Mononuclear cell (primary cell): Measurements from ENCODE around the gene TRIP10. TPM values are rescaled to one million over a fixed set of nuclear protein-coding genes. Genes with fewer than 3 reads are reported as not detected.
"Not testable (repeated sequence)": the region's sequence is repeated elsewhere in the genome, so short reads cannot be mapped to it uniquely, and the experiment has no call there.

Experiments
- H3K27me3 ChIP-seq: 2 replicates; pipeline ENCODE4 v1.6.0; 2011; ENCODE audit warnings: low read length, control low read depth; ENCODE audit not compliant: insufficient read depth
- H3K4me1 ChIP-seq: 2 replicates; pipeline ENCODE4 v1.5.1; 2011; ENCODE audit warnings: mild to moderate bottlenecking, low read length, control low read depth; ENCODE audit not compliant: insufficient read depth
- H3K4me3 ChIP-seq: 2 replicates; pipeline ENCODE4 v1.5.1; 2011; ENCODE audit warnings: mild to moderate bottlenecking, low read length, moderate library complexity
- H3K9me3 ChIP-seq: 2 replicates; pipeline ENCODE4 v1.5.1; 2011; ENCODE audit warnings: low read depth, mild to moderate bottlenecking, control low read depth, low read length
- total RNA-seq: library from RNA; depleted of rRNA; stranded (reverse); fragments of >200 nt; gene quantifications from one replicate; pipeline ENCODE4 v1.2.3, GENCODE V29; 2012

Gene TRIP10
- total RNA-seq, 1 donor = 4.2 TPM

DNA sequence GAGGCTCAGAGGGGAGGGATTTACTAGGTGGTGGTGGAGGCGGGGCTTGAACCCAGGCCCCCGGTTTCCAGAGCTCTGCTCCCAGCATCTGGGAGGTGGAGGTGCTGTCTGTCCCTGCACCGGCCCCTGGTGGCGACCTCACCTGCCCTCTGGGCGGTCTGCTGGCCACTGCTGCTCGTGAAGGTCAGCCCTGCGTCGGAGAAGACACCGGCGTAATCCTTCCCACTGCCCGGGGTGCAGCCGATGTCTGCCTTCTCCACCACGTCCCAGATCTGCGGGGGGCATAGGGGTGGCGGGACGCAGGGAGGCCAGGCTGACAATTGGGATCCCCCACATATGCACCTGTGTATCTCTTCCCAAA is 31.8 kb upstream of the TRIP10 start:
- Histone ChIP-seq H3K9me3 (no peaks in the 10 kb centered on the region), H3K4me3 (no peak overlapping the region), H3K4me1 (no peaks in the 10 kb centered on the region), H3K27me3 (peaks cover 14% of the 10 kb centered on the region)

GRCh38 chr19:6708346-6708745 is 31.1 kb upstream of the TRIP10 start:
- Histone ChIP-seq H3K27me3 (peaks cover 14% of the 10 kb centered on the region), H3K4me1 (no peaks in the 10 kb centered on the region), H3K4me3 (no peak overlapping the region), H3K9me3 (no peaks in the 10 kb centered on the region)

- not testable (repeated sequence) for H3K4me3 ChIP-seq, H3K9me3 ChIP-seq, H3K4me1 ChIP-seq
- H3K27me3 ChIP-seq = peaks cover 14% of the 10 kb centered on the region
Measured at GRCh38 chr19:6708913-6709312, 30.6 kb upstream of the TRIP10 start.

GRCh38 chr19:6709549-6709948 is 29.9 kb upstream of the TRIP10 start:
- H3K9me3 ChIP-seq = no peaks in the 10 kb centered on the region
- H3K4me1 ChIP-seq = no peaks in the 10 kb centered on the region
- H3K27me3 ChIP-seq = peaks cover 14% of the 10 kb centered on the region
- no peak overlapping the region for H3K4me3 ChIP-seq

DNA sequence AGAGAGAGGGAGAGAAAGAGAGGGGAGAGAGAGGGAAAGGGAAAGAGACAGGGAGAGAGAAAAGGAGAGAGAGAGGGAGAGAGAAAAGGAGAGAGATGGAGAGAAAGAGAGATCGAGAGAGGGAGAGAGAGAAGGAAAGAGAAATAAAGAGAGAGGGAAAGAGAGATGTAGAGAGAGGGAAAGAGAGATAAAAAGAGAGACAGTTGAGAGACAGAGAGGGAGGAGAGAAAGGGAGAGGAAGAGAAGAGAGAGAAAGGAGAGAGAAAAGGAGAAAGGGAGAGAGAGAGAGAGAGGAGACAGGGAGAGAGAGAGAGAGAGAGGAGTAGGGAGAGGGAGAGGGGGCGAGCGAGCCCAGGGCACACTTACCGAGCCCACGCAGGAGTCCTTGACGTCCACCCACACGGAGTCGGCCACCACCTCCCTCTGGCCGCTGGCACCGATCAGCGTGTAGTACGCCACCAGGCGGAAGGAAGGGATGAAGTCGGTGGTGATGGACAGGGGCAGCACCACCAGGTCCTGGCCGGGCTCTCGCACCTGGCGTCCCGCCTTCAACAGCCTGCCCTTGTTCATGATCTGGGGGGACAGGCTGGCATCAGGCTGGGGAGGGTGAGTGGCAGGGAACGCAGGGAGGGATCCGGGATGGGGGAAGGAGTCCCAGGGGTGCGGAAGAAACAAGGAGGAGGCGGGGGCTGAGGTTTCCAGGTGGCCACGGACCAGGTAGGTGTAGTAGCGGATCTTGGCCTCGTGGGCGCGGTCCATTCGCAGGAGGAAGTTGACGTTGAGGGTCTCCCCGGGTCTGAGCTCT is 29.0 kb upstream of the TRIP10 start:
- Histone ChIP-seq H3K27me3 (peaks cover 14% of the 10 kb centered on the region), H3K4me1 (no peaks in the 10 kb centered on the region), H3K9me3 (no peaks in the 10 kb centered on the region), H3K4me3 (no peak overlapping the region)

DNA sequence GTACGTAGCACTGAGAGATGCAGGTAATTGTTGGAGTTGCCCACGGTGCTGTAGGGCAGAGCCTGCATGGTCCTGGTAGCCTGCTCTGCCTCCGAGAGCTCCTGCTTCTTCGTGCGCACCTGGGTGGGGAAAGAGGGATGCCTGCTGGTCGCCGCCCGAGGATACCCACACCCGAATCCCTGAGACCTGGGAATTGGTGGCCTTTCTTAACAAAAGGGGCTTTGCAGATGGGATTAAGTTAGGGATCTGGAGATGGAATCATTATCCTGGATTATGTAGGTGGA is 28.5 kb upstream of the TRIP10 start:
- no peak overlapping the region for H3K4me3 ChIP-seq

DNA sequence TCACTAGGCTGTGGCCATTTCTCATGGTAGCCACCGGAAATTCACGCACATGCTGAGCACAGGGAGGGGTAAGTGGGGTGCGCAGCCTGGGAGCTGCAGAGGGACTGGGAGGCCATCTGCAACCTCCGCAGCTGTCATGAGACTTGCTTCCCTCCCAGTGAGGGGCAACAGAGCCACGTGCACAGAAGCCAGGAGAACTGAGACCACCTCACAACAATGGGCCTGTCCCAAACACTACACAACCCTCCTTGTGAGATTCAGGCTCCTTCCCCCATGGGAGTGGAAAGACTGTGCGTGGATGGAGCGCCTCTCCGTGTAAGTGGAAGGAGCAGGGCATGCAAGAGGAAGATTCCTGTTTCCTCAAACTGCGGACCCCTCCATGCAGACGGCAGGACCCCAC is 27.9 kb upstream of the TRIP10 start:
- no peaks in the 10 kb centered on the region for H3K4me1 ChIP-seq
- no peaks in the 10 kb centered on the region for H3K9me3 ChIP-seq
- peaks cover 14% of the 10 kb centered on the region for H3K27me3 ChIP-seq
- H3K4me3 ChIP-seq = no peak overlapping the region

More for the DNA sequence above, 28.5 kb upstream of the TRIP10 start:
- H3K9me3 ChIP-seq = no peaks in the 10 kb centered on the region
- peaks cover 14% of the 10 kb centered on the region for H3K27me3 ChIP-seq
- no peaks in the 10 kb centered on the region for H3K4me1 ChIP-seq

DNA sequence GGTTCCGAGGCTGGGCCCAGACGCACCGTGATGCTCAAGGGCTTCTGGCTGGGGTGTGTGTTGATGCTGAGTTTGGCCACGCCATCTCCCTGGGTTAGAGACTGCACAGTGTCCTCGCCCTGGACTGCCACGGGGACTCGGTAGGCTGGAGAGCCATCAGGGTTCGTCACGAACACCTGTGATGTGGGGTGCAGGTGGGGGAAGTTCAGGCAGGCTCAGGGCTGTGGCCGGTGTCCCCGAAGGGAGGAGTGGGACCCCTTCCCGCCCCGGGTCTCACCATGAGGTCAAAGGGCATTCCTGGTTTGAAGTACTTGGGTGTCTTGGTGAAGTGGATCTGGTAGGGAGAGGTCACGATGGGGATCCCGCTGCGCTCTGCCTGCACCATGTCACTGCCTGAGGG is 27.2 kb upstream of the TRIP10 start:
- H3K27me3 ChIP-seq = peaks cover 14% of the 10 kb centered on the region
- H3K9me3 ChIP-seq = no peaks in the 10 kb centered on the region
- H3K4me1 ChIP-seq = no peaks in the 10 kb centered on the region
- no peak overlapping the region for H3K4me3 ChIP-seq

DNA sequence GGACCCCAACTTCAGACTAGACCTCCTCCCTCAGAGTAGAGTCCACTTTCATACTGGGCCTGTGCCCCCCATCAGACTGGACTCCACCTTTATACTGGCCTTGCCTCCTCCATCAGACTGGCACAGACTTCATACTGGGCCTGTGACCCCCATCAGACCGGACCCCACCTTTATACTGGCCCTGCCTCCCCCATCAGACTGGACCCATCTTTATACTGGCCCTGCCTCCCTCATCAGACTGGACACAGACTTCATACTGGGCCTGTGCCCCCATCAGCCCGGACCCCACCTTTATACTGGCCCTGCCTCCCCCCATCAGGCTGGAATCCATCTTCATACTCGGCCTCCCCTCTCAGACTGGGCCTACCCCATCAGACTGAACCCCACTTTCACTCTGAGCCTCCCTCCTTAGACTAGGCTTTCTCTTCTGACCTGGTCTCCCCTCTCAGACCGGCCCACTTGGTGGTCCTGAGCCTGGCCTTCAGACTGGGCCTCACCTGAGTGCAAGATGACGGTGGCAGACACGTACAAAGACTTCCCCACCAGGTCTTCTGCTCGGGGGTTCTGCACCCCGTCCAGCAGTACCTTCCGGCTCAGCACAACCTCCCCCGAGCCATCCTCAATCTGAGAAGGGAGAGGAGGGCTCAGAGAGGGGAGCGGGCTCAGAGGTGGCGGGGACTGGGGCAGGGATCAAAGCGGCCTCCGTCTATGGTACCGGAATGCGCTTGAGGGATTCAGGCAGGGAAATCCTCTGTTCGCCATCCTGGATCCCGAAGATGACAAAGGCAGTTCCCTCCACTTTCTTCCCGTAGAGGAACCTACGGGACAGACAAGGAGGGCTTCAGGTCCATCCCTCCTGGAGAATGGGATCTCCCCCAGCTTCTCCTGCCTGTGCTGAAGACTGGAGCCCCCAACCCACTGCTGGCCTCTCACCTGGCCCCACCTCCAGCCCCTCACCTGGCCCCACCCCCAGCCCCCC is 26.5 kb upstream of the TRIP10 start:
- Histone ChIP-seq H3K4me1 (no peaks in the 10 kb centered on the region), H3K4me3 (no peak overlapping the region), H3K27me3 (peaks cover 14% of the 10 kb centered on the region), H3K9me3 (no peaks in the 10 kb centered on the region)

DNA sequence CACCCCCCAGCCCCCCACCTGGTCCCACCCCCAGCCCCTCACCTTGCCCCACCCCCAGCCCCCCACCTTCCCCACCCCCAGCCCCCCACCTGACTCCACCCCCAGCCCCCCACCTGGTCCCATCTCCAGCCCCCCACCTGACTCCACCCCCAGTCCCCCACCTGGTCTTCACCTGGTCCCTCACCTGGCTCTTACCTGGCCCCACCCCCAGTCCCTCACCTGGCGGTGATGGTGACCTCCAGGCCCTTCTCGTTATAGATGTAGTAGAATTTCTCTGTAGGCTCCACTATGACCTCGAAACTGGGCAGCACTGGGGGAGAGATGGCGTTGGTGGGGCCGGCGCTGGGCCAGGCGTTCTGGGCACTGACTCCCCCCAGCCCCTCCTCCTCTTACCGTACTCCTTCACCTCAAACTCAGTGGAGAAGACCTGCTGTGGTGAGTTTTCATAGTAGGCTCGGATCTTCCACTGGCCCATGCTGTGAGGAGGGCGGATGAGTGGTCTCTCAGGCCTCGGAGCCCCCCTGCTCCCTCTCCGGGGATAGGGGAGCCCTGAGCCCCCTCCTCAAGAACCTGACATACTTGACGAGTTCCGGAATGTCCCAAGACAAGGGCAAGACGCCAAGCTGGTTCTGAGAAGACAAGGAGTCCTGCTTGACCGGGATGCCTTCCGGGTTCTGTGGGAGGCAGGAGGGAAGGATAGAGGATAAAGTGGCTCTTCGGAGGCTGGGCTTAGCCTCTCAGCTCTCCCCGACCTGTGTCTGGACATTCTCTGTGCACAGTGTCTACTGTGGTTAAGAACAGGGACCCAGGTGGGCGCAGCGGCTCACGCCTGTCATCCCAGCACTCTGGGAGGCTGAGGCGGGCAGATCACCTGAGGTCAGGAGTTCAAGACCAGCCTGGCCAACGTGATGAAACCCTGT is 25.4 kb upstream of the TRIP10 start:
- Histone ChIP-seq H3K4me3 (no peak overlapping the region), H3K9me3 (no peaks in the 10 kb centered on the region), H3K27me3 (peaks cover 14% of the 10 kb centered on the region), H3K4me1 (no peaks in the 10 kb centered on the region)

- peaks cover 10% of the 10 kb centered on the region for H3K27me3 ChIP-seq
Measured at GRCh38 chr19:6714749-6715555, 24.5 kb upstream of the TRIP10 start.

GRCh38 chr19:6716610-6716970 is 22.9 kb upstream of the TRIP10 start:
- Histone ChIP-seq H3K9me3 (no peaks in the 10 kb centered on the region), H3K4me3 (no peak overlapping the region), H3K4me1 (peaks cover 18% of the 10 kb centered on the region), H3K27me3 (no peaks in the 10 kb centered on the region)

More at GRCh38 chr19:6714749-6715555, 24.5 kb upstream of the TRIP10 start:
- H3K9me3 ChIP-seq = no peaks in the 10 kb centered on the region
- H3K4me3 ChIP-seq = no peak overlapping the region
- peaks cover 2% of the 10 kb centered on the region for H3K4me1 ChIP-seq

DNA sequence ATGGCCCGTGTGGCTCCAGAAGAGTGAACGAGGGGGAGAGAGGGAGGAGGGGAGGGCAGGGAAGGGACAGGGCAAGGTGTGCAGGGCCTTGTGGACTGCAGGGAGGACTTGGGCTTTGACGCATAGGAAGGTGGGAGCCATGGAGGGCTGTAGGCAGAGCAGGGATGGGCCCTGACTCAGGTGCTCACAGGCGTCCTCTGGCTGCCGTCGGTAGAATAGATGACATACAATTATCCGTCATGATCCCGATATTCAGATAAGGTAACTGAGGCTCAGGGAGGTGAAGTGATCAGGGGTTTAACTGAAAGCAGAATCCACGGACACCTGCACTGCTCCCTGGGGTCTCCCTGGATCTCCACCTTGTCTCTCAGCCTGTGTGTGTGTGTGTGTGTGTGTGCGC is 22.4 kb upstream of the TRIP10 start:
- Histone ChIP-seq H3K9me3 (no peaks in the 10 kb centered on the region), H3K4me1 (peaks cover 22% of the 10 kb centered on the region), H3K4me3 (no peak overlapping the region), H3K27me3 (no peaks in the 10 kb centered on the region)

- Histone ChIP-seq H3K4me1 (peaks cover 27% of the 10 kb centered on the region), H3K4me3 (no peak overlapping the region), H3K27me3 (no peaks in the 10 kb centered on the region), H3K9me3 (no peaks in the 10 kb centered on the region)
Measured at GRCh38 chr19:6717441-6717971, 22.0 kb upstream of the TRIP10 start.
